HG02678 (cell line): ENCODE results near the gene GORASP1.
A peak's percentile ranks its signal among the peaks of the same experiment; 100 is the strongest.

Experiments used
- ATAC-seq: cut with Tn5 transposase; IDR thresholded peaks from one replicate; pipeline ENCODE4 v1.9.1; 2021; ENCODE audit warnings: mild to moderate bottlenecking, moderate library complexity; ENCODE audit not compliant: unreplicated experiment

The GORASP1 gene

GRCh38 chr3:39126532-39127071 lies 19.2 kb upstream of the GORASP1 start:
- no peak for ATAC-seq

- ATAC-seq = no peak
Measured at GRCh38 chr3:39125841-39126500, 18.5 kb upstream of the GORASP1 start.

- ATAC-seq = no peak
Measured at GRCh38 chr3:39124876-39125840, 17.7 kb upstream of the GORASP1 start.

- ATAC-seq = peak; percentile 76
Measured at GRCh38 chr3:39122813-39123212, 15.4 kb upstream of the GORASP1 start.

GRCh38 chr3:39121621-39122020 lies 14.2 kb upstream of the GORASP1 start:
- ATAC-seq = no peak

- ATAC-seq = no peak
Measured at GRCh38 chr3:39118931-39119660, 11.7 kb upstream of the GORASP1 start.

GRCh38 chr3:39118079-39118478 lies 10.7 kb upstream of the GORASP1 start:
- no peak for ATAC-seq

- no peak for ATAC-seq
Measured at GRCh38 chr3:39115870-39116269, 8.4 kb upstream of the GORASP1 start.

GRCh38 chr3:39114456-39114855 lies 7.0 kb upstream of the GORASP1 start:
- no peak for ATAC-seq

GRCh38 chr3:39113291-39113690 lies 5.9 kb upstream of the GORASP1 start:
- ATAC-seq = no peak

- no peak for ATAC-seq
Measured at GRCh38 chr3:39112535-39112934, 5.1 kb upstream of the GORASP1 start.

- ATAC-seq = no peak
Measured at GRCh38 chr3:39112113-39112512, 4.7 kb upstream of the GORASP1 start.

GRCh38 chr3:39110041-39110639 lies 2.7 kb upstream of the GORASP1 start:
- no peak for ATAC-seq

GRCh38 chr3:39109086-39109485 lies 1.7 kb upstream of the GORASP1 start:
- no peak for ATAC-seq

- ATAC-seq = peak; percentile 83
Measured at GRCh38 chr3:39108200-39108710, 828 bp upstream of the GORASP1 start.

GRCh38 chr3:39106851-39107387 lies 508 bp downstream of the GORASP1 start:
- no peak for ATAC-seq

- no peak for ATAC-seq
Measured at GRCh38 chr3:39106281-39106811, 1.1 kb downstream of the GORASP1 start.

GRCh38 chr3:39105687-39106063 lies 1.8 kb downstream of the GORASP1 start:
- no peak for ATAC-seq

- ATAC-seq = no peak
Measured at GRCh38 chr3:39104961-39105686, 2.3 kb downstream of the GORASP1 start.
